ENCODE measurements around the gene NRN1.
"Not testable (repeated sequence)": the region's sequence is repeated elsewhere in the genome, so short reads cannot be mapped to it uniquely, and the experiment has no call there.

The NRN1 gene

DNA sequence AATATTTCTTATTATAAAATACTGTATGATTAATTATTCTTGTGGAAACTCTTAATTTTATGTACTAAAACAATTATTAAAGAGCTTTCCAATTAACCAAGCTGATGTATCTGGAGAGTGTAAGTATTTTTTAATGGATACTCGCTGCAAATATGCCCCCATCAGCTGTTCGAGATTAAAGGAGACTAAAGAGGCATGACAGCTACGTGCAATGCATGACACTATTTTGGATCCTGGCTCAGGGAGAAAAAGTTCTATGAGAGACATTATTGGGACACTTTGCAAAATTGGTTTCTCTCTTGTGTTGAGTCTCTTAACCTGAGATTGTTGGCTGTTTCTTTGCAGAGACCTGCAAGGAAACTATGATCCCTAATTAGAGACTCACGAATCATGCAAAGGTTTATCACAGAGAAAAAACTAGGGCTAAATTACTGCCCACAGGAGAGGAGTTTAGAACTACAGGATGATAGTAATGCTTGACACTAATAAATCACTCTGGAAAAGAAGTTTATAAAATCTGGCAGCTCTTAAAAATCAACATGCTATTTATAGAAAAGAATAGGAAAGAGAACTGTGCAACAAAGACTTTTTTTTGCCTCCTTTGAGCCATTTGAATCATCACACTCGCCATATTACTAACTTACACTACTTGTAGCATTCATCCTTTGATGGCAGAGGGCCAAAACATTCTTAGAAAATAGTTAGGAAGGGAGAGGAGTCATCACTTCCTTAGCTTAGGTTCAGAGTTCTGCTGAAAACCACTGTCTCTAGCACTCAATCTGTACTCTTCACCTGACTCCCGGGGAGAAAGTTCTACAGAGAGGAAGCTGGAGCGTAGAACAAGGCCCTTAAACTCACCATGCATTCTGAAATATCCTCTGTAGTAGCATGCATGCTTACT lies 25.3 kb downstream of the NRN1 start:
- DNase-seq (ENCODE audit: low read depth): peak; percentile 78

DNA sequence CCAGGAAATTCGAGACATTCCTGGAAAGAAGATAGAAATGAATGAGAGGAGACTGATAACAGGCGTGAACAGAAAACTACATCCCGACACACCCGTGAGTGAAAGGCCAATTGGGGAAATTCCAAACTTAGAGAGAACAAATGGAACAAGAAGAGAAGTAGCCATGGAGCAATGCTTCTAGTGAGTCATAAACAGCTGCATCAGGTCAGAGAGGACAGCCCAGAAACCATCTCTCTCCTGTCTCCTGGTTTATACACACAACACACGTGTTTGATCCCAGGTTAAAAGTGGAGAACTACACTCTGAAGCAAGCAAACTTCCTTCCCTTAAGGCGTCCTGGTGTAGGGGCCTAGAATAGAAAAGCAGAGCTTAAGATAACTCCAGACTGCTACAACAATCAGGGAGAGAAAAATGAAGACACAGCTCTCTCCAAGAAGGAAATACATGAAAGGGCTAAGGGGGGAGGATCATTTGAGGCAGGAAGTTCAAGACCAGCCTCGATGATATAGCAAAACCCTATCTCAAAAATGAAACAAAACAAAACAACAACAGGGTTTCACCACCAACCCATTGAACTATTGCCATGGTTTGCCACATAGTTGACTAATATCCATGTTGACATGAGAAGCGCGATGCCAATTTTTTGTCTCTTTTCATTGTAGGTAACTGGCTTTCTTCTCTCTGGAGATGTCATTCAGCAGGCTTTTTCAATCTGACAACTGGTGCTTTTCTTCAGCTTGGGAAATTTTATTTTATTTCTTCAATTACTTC lies 26.9 kb downstream of the NRN1 start:
- no peak for DNase-seq (ENCODE audit: low read depth)

DNA sequence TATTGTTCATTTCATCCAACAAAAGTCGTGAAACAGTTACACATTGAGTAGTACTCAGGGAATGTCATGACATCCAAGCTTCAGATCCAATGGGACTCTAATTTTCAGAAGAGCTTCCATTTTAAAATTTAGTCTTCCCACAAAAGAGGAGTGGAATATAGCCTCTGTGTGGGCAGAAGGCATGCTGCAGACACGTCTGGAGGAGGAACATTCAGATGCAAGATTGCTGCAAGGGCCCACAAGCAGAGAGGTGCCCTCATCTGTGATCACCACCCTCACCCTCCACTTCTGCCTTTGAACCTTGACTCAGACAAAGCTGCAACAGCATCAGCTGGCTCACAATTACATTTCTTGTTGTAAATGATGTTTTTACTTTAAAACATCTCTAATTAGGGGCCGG lies 29.9 kb downstream of the NRN1 start:
- DNase-seq (ENCODE audit: low read depth): no peak

DNA sequence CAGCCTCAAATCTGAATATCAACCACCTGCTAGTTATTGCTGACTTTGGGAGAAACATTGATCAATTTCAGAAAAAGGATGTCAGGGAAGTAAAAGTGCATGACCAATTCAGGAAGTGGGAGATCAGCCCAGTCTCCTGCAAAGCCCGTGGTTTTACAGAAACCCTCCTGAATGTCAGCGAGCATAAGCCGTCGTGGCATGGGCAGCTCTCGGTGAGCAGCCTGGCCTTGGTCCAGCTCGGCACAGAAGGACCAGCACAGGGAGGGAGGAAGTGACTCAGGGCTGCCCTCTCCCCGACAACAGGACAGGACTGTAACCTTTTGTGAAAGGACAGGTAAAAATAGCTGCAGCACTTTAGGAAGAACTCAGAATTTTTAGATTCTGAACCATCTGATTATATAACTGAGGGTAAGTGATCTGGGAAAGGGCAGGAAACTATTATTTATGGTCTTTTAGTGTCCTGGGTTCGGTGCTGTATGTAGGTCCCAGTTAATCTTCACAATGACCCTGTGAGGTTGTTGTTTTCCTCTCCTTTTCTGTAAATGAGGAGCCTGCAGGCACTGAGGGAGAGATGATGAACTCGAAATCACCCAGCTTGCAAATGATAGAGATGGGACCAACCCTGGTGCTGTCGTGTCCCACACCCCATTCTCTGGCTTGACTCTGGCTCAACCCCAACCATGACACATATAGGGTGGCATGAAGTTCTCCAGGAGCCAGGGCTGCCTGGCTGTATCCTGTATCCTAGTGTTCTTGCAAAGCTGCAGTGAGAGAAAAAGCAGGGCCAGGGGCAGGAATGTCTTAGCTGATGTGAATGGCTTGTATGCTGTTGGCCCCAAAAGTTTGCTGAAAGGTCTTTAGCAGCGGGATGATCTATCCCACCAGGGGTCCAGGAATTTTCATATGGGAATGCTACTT lies 37.6 kb downstream of the NRN1 start:
- peak; percentile 56 for DNase-seq (ENCODE audit: low read depth)

DNA sequence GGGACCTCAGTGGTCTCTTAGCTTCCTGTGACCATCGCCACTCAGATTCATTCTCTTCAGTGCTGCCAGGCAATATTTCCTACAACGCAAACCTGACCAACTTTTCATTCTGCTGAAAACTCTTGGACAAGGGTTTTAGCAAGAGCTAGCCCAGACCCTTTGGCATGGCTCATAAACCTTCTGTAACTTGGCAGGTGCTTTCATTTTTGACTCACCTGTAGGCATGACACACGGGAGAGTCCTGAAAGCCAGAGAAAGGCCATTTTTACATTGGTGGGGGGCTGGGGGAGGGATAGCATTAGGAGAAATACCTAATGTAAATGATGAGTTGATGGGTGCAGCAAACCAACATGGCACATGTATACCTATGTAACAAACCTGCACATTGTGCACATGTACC lies 38.7 kb downstream of the NRN1 start:
- not testable (repeated sequence) for DNase-seq (ENCODE audit: low read depth)

DNA sequence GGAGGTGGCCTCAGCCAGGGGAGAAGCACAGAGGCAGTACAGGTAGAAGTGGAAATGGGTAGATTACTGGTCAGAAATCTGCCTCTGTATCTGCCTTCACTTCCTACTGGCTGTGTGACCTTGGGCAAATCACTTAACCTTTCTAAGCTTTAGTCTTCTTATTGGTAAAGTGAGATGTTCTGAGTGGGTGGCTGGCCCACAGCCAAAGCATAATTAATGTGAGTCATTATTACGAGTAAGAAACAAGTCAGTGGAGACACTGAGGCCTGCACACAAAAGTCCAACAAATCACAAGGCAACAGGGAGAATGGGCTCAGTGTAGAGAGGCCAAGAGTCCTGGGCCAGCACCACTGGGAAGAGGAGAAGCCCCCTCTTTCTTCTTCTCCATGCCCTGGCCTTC lies 39.1 kb downstream of the NRN1 start:
- peak; percentile 5 for DNase-seq (ENCODE audit: low read depth)

DNA sequence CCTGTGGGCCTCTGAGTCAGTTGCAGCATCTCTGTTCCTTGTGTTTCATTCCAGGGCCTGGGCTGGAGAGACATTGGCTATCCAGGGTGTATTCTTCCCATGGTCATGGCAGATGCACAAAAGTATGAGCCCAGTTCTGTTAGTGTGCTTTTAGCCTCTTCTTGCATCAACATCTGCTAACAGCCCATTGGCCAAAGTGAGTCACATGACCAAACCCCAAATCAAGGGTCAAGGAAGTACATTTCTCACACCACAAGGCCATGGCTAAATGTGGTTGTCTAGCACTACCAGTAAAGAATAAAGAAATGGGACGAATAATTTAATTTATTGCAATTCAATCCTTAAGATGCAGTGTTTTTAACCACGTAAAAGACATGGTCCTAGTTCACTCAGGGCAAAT lies 43.9 kb downstream of the NRN1 start:
- no peak for DNase-seq (ENCODE audit: low read depth)

DNA sequence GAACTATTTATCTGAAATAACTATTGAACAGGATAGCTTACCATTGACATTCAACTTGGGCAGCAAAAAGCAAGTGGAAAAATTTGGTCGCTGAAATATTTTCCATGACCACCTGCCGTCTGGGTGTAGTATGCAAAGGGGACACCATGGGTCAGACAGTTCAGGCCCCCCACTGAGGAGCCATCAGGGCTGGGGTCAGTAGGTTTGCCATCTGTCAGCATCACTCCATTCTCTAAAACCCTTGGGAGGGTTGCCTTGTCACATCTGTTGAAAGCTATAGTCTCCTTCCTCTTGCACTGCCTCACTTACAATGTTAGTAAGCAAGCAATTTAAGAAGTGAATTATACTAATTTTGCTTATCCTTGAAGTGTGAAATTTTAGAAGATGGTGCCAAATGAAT lies 44.9 kb downstream of the NRN1 start:
- no peak for DNase-seq (ENCODE audit: low read depth)

DNA sequence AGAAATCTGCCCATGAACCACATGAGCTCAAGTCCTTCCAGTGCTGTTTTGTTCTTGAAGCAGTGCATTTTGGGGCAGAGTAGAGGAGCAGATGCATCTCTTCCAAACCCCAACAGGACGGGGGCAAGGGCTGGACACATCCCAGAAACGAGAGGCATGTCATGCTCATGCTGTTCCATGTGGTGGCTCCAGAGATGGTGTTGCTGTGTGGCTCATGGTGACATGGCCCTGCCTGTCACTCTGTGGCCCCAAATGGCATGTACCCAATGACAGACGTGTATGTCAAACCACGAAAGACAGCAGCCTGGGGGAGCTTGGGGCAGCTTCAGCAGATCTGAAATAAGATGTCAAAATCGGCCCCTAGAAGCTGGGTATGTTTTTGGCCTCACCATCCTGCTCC lies 46.3 kb downstream of the NRN1 start:
- no peak for DNase-seq (ENCODE audit: low read depth)

DNA sequence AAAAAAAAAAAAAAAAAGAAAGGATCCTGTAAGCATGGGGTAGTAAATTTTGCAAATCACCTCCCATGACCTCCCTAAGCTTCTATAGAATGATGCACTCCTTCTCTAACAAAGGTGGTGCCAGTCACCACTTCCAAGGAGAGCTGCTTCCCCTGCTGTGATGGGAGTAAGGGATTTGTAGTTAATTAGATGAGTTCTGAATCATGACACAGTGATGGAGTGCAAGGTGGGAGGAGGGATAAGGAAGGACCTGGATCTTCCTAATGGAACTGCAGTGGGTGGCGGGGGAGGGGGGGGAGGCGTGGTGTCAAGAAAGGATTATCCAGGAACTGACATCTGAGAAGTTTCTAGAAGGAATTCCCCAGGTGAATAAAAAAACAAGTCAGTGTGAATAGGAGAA lies 47.8 kb downstream of the NRN1 start:
- DNase-seq (ENCODE audit: low read depth): no peak

DNA sequence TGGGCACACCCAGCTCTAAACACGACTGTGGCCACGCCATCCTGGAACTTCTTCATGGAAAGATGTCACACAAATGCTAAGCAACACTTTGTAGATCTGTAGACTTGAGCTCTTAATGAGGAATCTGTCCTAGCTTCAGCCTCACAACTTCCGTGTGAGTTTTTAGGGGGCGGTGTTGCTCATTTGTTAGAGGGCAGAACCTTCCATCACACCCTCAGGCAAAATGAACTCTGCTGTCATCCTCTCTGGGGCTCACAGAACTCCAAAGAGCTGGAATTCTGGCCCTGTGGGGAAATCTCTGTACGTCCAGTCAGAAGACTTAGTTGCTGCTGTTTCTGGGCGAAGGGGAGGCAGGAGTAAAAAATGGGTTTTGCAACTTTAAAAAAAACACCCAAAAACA lies 49.8 kb downstream of the NRN1 start:
- DNase-seq (ENCODE audit: low read depth): peak; percentile 10

DNA sequence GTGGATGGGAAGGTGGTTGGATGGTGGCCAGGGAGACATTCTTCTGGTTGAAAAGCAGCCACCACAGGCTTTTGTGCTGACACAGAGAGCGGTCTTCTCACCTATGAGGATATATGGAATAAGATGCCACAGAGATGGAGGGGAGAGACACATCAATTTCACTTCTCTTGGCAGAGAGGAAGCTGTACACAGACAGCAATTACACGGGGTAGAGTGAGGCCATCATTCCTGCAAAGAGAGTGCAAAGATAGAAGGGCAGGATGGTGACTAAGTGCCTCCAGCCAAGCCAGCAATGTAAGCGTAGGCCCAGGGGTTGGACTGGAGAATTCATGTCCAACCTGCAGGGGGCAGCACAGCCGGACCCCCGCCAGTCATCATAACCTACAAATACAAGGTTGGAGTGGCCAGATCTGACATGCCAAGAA lies 56.4 kb downstream of the NRN1 start:
- DNase-seq (ENCODE audit: low read depth): peak; percentile 31

Measured in EH (cell line).